HepG2 (cell line): ENCODE measurements around the gene PODXL2. TPM values are rescaled to one million over a fixed set of nuclear protein-coding genes. Genes with fewer than 3 reads are reported as not detected.

Source experiments
- ATAC-seq: fragments of 200-7000 bp; cut with Tn5 transposase; 3 replicates; pipeline ENCODE4 v1.9.1; 2020; ENCODE audit warnings: mild to moderate bottlenecking, moderate library complexity
- BruUV-seq: library from RNA; stranded (reverse); fragments of 400-500 nt; replicated peaks from 2 replicates; lab custom pipeline; 2021; lab: Mats Ljungman, UMichigan
- CTCF ChIA-PET: fragments of 300-600 bp; formaldehyde crosslinking; extraction: SDS; loops from one replicate; lab custom pipeline; 2021; ENCODE audit warnings: low total read pairs, inconsistent platforms, low intra/inter-chr PET ratio; lab: Yijun Ruan, JAX
- POLR2A ChIA-PET: fragments of 350-600 bp; sonication (Branson Sonifier 250); formaldehyde crosslinking; loops from one replicate; lab custom pipeline; 2020; ENCODE audit warnings: antibody characterized with exemption, inconsistent platforms; lab: Yijun Ruan, JAX
- DNase-seq: peaks from one replicate; pipeline ENCODE4 v3.0.0-alpha.2; 2015; ENCODE audit warnings: low spot score
- FAIRE-seq: peaks from 3 replicates; lab custom pipeline; 2011; peaks lifted over from hg19 to GRCh38; lab: Jason Lieb, UNC
- H2AFZ ChIP-seq: one replicate; pipeline ENCODE4 v1.6.1; 2011; ENCODE audit warnings: low read length, inconsistent platforms
- H3K27ac ChIP-seq: fragments of 300-600 bp; 3 replicates; pipeline ENCODE4 v1.8.0; 2011; ENCODE audit warnings: mixed run types, mild to moderate bottlenecking, mixed read lengths, low read length, inconsistent platforms; ENCODE audit not compliant: insufficient read depth; ENCODE audit errors: extremely low read length
- H3K27me3 ChIP-seq, 2 experiments: fragments of 200-600 bp in 1 of 2; 2 replicates in 1 of 2; 3 replicates in 1 of 2; pipeline versions ENCODE4 v1.6.0 to v1.8.0; 2011; ENCODE audit warnings: low read length in 2 of 2, mild to moderate bottlenecking in 2 of 2, moderate library complexity in 2 of 2, inconsistent platforms in 1 of 2; ENCODE audit not compliant: insufficient read depth in 2 of 2, control insufficient read depth in 1 of 2
- H3K36me3 ChIP-seq, 2 experiments: fragments of 200-600 bp in 1 of 2; replicated peaks in 1 of 2; 2 replicates in 1 of 2; 3 replicates in 1 of 2; pipeline versions ENCODE4 v1.5.1 to v1.8.0; 2011; ENCODE audit warnings: low read length in 2 of 2, inconsistent platforms in 1 of 2; ENCODE audit not compliant: insufficient read depth in 2 of 2, control insufficient read depth in 1 of 2
- H3K4me1 ChIP-seq: 2 replicates; pipeline ENCODE4 v1.5.1; 2012; ENCODE audit warnings: low read length, inconsistent platforms; ENCODE audit not compliant: insufficient read depth
- H3K4me2 ChIP-seq: 2 replicates; pipeline ENCODE4 v1.6.0; 2011; ENCODE audit warnings: low read depth, low read length, inconsistent platforms
- H3K4me3 ChIP-seq, 3 experiments: fragments of 200-600 bp in 1 of 3; sonication (generic), shearing (Covaris generic) in 1 of 3; replicated peaks in 1 of 3; 2 replicates each; pipeline ENCODE4 v1.5.1; 2011 to 2016; ENCODE audit warnings: low read length in 3 of 3, inconsistent platforms in 2 of 3, low read depth in 2 of 3, mild to moderate bottlenecking in 2 of 3, control low read depth in 1 of 3, mixed read lengths in 1 of 3; ENCODE audit not compliant: insufficient read depth in 1 of 3
- H3K79me2 ChIP-seq: one replicate; pipeline ENCODE4 v1.6.1; 2011; ENCODE audit warnings: low read length, inconsistent platforms; ENCODE audit not compliant: insufficient read depth
- H3K9ac ChIP-seq: 2 replicates; pipeline ENCODE4 v1.6.0; 2011; ENCODE audit warnings: mild to moderate bottlenecking, low read depth, low read length, inconsistent platforms; ENCODE audit not compliant: insufficient read depth
- H3K9me3 ChIP-seq: 2 replicates; pipeline ENCODE4 v1.5.1; 2012; ENCODE audit warnings: mild to moderate bottlenecking, low read length
- H4K20me1 ChIP-seq: 2 replicates; pipeline ENCODE4 v1.6.0; 2011; ENCODE audit warnings: inconsistent platforms, mild to moderate bottlenecking, low read length, moderate library complexity; ENCODE audit not compliant: insufficient read depth
- KIAA2018 ChIP-seq: sonication (generic); formaldehyde crosslinking; IDR thresholded peaks from 2 replicates; pipeline ENCODE4 v1.5.0; 2020; ENCODE audit warnings: mild to moderate bottlenecking, missing genetic modification reagents, borderline replicate concordance
- PAX8 ChIP-seq: sonication (generic); formaldehyde crosslinking; IDR thresholded peaks from 2 replicates; pipeline ENCODE4 v1.8.0; 2022; ENCODE audit warnings: mild to moderate bottlenecking, missing genetic modification reagents, borderline replicate concordance
- SAP130 ChIP-seq: IDR thresholded peaks from 2 replicates; pipeline ENCODE4 v1.6.1; 2016; ENCODE audit warnings: low read depth
- SYNCRIP ChIP-seq: fragments of 200-400 bp; formaldehyde crosslinking; IDR thresholded peaks from 2 replicates; pipeline ENCODE4 v1.6.1; 2018; ENCODE audit warnings: mild to moderate bottlenecking, low read depth, low read length; ENCODE audit not compliant: insufficient read depth
- TBP ChIP-seq: sonication (generic); formaldehyde crosslinking; IDR thresholded peaks from 2 replicates; pipeline ENCODE4 v1.5.0; 2020; ENCODE audit warnings: missing genetic modification reagents
- TP53 ChIP-seq: sonication (generic); formaldehyde crosslinking; conservative IDR thresholded peaks from 2 replicates; pipeline ENCODE4 v1.4.0; 2020; ENCODE audit warnings: missing genetic modification reagents
- ZFP36 ChIP-seq: fragments of 150-350 bp; IDR thresholded peaks from 2 replicates; pipeline ENCODE4 v1.6.1; 2018; ENCODE audit warnings: borderline replicate concordance, low read length, low read depth; ENCODE audit not compliant: partially characterized antibody
- ZFP90 ChIP-seq: sonication (generic); formaldehyde crosslinking; IDR thresholded peaks from 2 replicates; pipeline ENCODE4 v1.8.0; 2022; ENCODE audit warnings: missing genetic modification reagents, mild to moderate bottlenecking, inconsistent platforms, borderline replicate concordance
- ZNF331 ChIP-seq: sonication (generic); formaldehyde crosslinking; IDR thresholded peaks from 2 replicates; pipeline ENCODE4 v1.4.0; 2020; ENCODE audit warnings: missing genetic modification reagents
- ZNF543 ChIP-seq: sonication (generic); formaldehyde crosslinking; IDR thresholded peaks from 2 replicates; pipeline ENCODE4 v1.4.0; 2020; ENCODE audit warnings: mild to moderate bottlenecking, missing genetic modification reagents
- WGBS: methylation state at CpG from one replicate; pipeline ENCODE4 v1.1.6; 2017; ENCODE audit warnings: low lambda C conversion rate; 5-methylcytosine and 5-hydroxymethylcytosine counted together
- in situ Hi-C: cut with HindIII; loops from 2 replicates; pipeline ENCODE4 v1.10.0; 2017; ENCODE audit warnings: low pct_unique_long_range_greater_than_20kb; ENCODE audit not compliant: extremely low pct_ligation_motif_present
- intact Hi-C: fragments of 100-400 bp; cut with micrococcal nuclease; formaldehyde crosslinking; loops from one replicate; pipeline ENCODE4 v1.10.0; 2022; ENCODE audit not compliant: unreplicated experiment
- polyA plus RNA-seq, 8 experiments: library from polyadenylated mRNA; depleted of rRNA in 3 of 8; stranded (reverse) in 7 of 8; unstranded in 1 of 8; fragments of >200 nt; fragmentation: Illumina TruSeq in 4 of 8; extraction: Trizol in 4 of 8; gene quantifications; 2 replicates each; pipeline versions ENCODE4 v1.2.1 to v1.2.3, GENCODE V29; 2011 to 2016; ENCODE audit warnings: low read depth in 4 of 8, missing spikeins in 1 of 8, mixed read lengths in 1 of 8; ENCODE audit not compliant: insufficient read depth in 1 of 8
- total RNA-seq, 5 experiments: library from RNA; depleted of rRNA; stranded (reverse); fragments of >200 nt; fragmentation: Illumina TruSeq; extraction: Trizol; gene quantifications; 2 replicates each; pipeline ENCODE4 v1.2.3, GENCODE V29; 2016; ENCODE audit warnings: low read depth in 1 of 5

PODXL2 gene
- total and polyA plus RNA-seq, 2 of the 13 experiments (the other 11 are each of a cell fraction or from before 2014, with no cell fraction given): 20.4 to 25.1 TPM

- Histone ChIP-seq H3K4me2 (no peak overlapping the region), H2AFZ (no peak overlapping the region), H3K4me1 (peaks cover 21% of the 10 kb centered on the region), H3K4me3 (no peak overlapping the region), H4K20me1 (no peaks in the 10 kb centered on the region; the same call in 1 of the 2 replicates), H3K9ac (no peak overlapping the region), H3K79me2 (no peaks in the 10 kb centered on the region), H3K27ac (no peak overlapping the region), H3K9me3 (no peaks in the 10 kb centered on the region), H3K36me3 (no peaks in the 10 kb centered on the region), H3K27me3 (peaks cover 2 to 7% of the 10 kb centered on the region in 2 experiments)
- TF ChIP-seq TBP (CRISPR knock-in tag) (no peak), ZNF543 (CRISPR knock-in tag) (no peak), SAP130 (CRISPR knock-in tag) (no peak), ZFP90 (CRISPR knock-in tag) (no peak), PAX8 (CRISPR knock-in tag) (no peak), ZNF331 (no peak), ZFP36 (no peak), TP53 (CRISPR knock-in tag) (no peak), SYNCRIP (no peak), KIAA2018 (no peak)
- intact Hi-C loops (no loop called here), in situ Hi-C loops (no loop called here)
- no TSS peak for BruUV-seq
- FAIRE-seq (no peak), ATAC-seq (no peak), DNase-seq (no peak)
- POLR2A ChIA-PET: no interaction called here
- CTCF ChIA-PET: no interaction called here
- 88% methylated on average over 8 of the region's 8 CpGs for WGBS
Measured at GRCh38 chr3:127632035-127632820, 3.2 kb downstream of the PODXL2 start.
